SK-N-SH (cell line): ENCODE data around the gene CSTF3. TPM values are rescaled to one million over a fixed set of nuclear protein-coding genes. Genes with fewer than 3 reads are reported as not detected.

Experiments
- CTCF ChIA-PET: fragments of 300-600, 350-600 bp; formaldehyde crosslinking; extraction: SDS; loops from one replicate; lab custom pipeline; 2021; lab: Yijun Ruan, JAX
- POLR2A ChIA-PET: fragments of 350-600 bp; sonication (Branson Sonifier 250); formaldehyde crosslinking; extraction: SDS; loops from one replicate; lab custom pipeline; 2020; ENCODE audit warnings: antibody characterized with exemption, inconsistent platforms; lab: Yijun Ruan, JAX
- DNase-seq: peaks from one replicate; pipeline ENCODE4 v3.0.0; 2012
- H2AFZ ChIP-seq: fragments of 200-600 bp; sonication (generic); 2 replicates; pipeline ENCODE4 v1.8.1; 2016; ENCODE audit warnings: antibody characterized with exemption, mild to moderate bottlenecking, low read depth
- H3F3A ChIP-seq: fragments of 200-600 bp; sonication (generic); replicated peaks from 2 replicates; pipeline ENCODE3; 2016; ENCODE audit warnings: antibody characterized with exemption, mild to moderate bottlenecking; ENCODE audit not compliant: insufficient read depth
- H3K27ac ChIP-seq, 2 experiments: fragments of 200-500 bp in 1 of 2; fragments of 200-600 bp in 1 of 2; sonication (Bioruptor generic) in 1 of 2; sonication (generic), shearing (Covaris generic) in 1 of 2; 2 replicates each; pipeline versions ENCODE4 v1.5.1 to v1.6.1; 2014 to 2016; ENCODE audit warnings: low read depth in 2 of 2, inconsistent platforms in 1 of 2, low read length in 1 of 2, mild to moderate bottlenecking in 1 of 2, mixed read lengths in 1 of 2
- H3K27me3 ChIP-seq: fragments of 200-600 bp; sonication (generic), shearing (Covaris generic); 2 replicates; pipeline ENCODE4 v1.6.1; 2016; ENCODE audit warnings: mixed run types; ENCODE audit not compliant: insufficient read depth
- H3K36me3 ChIP-seq, 2 experiments: fragments of 200-500 bp in 1 of 2; fragments of 200-600 bp in 1 of 2; sonication (Bioruptor generic) in 1 of 2; sonication (generic) in 1 of 2; replicated peaks in 1 of 2; 2 replicates each; pipeline versions ENCODE3 to v1.5.1; 2014 to 2016; ENCODE audit warnings: low read length in 1 of 2, mild to moderate bottlenecking in 1 of 2; ENCODE audit not compliant: insufficient read depth in 2 of 2, control insufficient read depth in 1 of 2
- H3K4me1 ChIP-seq, 2 experiments: fragments of 200-500 bp in 1 of 2; fragments of 200-600 bp in 1 of 2; sonication (Bioruptor generic) in 1 of 2; sonication (generic), shearing (Covaris generic) in 1 of 2; 2 replicates each; pipeline versions ENCODE4 v1.5.1 to v1.6.1; 2014 to 2016; ENCODE audit warnings: low read depth in 1 of 2, low read length in 1 of 2, mixed run types in 1 of 2; ENCODE audit not compliant: insufficient read depth in 2 of 2, control insufficient read depth in 1 of 2
- H3K4me2 ChIP-seq: fragments of 200-600 bp; sonication (generic), shearing (Covaris generic); 2 replicates; pipeline ENCODE4 v1.6.1; 2017; ENCODE audit warnings: mixed run types
- H3K4me3 ChIP-seq, 2 experiments: fragments of 200-500 bp in 1 of 2; fragments of 200-600 bp in 1 of 2; sonication (Bioruptor generic) in 1 of 2; sonication (generic), shearing (Covaris generic) in 1 of 2; 2 replicates each; pipeline versions ENCODE4 v1.5.1 to v1.8.1; 2014 to 2016; ENCODE audit warnings: low read depth in 2 of 2, inconsistent platforms in 1 of 2, low read length in 1 of 2, mild to moderate bottlenecking in 1 of 2, mixed read lengths in 1 of 2, moderate library complexity in 1 of 2
- H3K79me2 ChIP-seq: fragments of 200-600 bp; sonication (generic); 2 replicates; pipeline ENCODE4 v1.8.1; 2017; ENCODE audit warnings: mild to moderate bottlenecking; ENCODE audit not compliant: insufficient read depth
- H3K9ac ChIP-seq: fragments of 200-600 bp; sonication (generic); 2 replicates; pipeline ENCODE4 v1.6.1; 2017; ENCODE audit warnings: mixed run types
- H3K9me2 ChIP-seq: fragments of 200-600 bp; sonication (generic); 2 replicates; pipeline ENCODE4 v1.6.1; 2017; ENCODE audit warnings: mixed run types
- H3K9me3 ChIP-seq: fragments of 200-600 bp; sonication (generic); 2 replicates; pipeline ENCODE4 v1.6.1; 2017; ENCODE audit warnings: mixed run types, mild to moderate bottlenecking, moderate library complexity
- H4K20me1 ChIP-seq: fragments of 200-600 bp; sonication (generic); 2 replicates; pipeline ENCODE4 v1.6.1; 2017; ENCODE audit warnings: mild to moderate bottlenecking, mixed run types; ENCODE audit not compliant: insufficient read depth
- CHD2 ChIP-seq: fragments of 150-350 bp; IDR thresholded peaks from 2 replicates; pipeline ENCODE4 v1.6.1; 2018; ENCODE audit warnings: low read length; ENCODE audit not compliant: partially characterized antibody
- EP300 ChIP-seq, 2 experiments: IDR thresholded peaks; 2 replicates each; pipeline versions ENCODE4 v1.4.0 to v1.6.1; 2012; ENCODE audit warnings: borderline replicate concordance in 1 of 2, low read depth in 1 of 2, low read length in 1 of 2
- FOSL2 ChIP-seq: IDR thresholded peaks from 2 replicates; pipeline ENCODE4 v1.4.0; 2012; ENCODE audit warnings: low read depth, mild to moderate bottlenecking, moderate library complexity, borderline replicate concordance
- FOXJ3 ChIP-seq: sonication (generic); formaldehyde crosslinking; IDR thresholded peaks from 2 replicates; pipeline ENCODE4 v1.5.1; 2020; ENCODE audit warnings: mild to moderate bottlenecking, missing genetic modification reagents
- GATA2 ChIP-seq: sonication (generic); formaldehyde crosslinking; IDR thresholded peaks from 2 replicates; pipeline ENCODE4 v1.5.0; 2020; ENCODE audit warnings: mild to moderate bottlenecking, missing genetic modification reagents
- IRF3 ChIP-seq: fragments of 150-350 bp; IDR thresholded peaks from 2 replicates; pipeline ENCODE4 v1.6.1; 2016; ENCODE audit warnings: mild to moderate bottlenecking, low read depth, low read length
- JUND ChIP-seq: IDR thresholded peaks from 2 replicates; pipeline ENCODE4 v1.4.0; 2012
- MEF2A ChIP-seq: IDR thresholded peaks from 2 replicates; pipeline ENCODE4 v1.4.0; 2012; ENCODE audit warnings: low read depth, borderline replicate concordance
- NRF1 ChIP-seq: IDR thresholded peaks from 2 replicates; pipeline ENCODE4 v1.6.1; 2012; ENCODE audit warnings: low read depth, mild to moderate bottlenecking, low read length
- POLR2AphosphoS5 ChIP-seq: IDR thresholded peaks from 2 replicates; pipeline ENCODE4 v1.6.1; 2012; ENCODE audit warnings: low read depth, low read length
- RAD21 ChIP-seq: IDR thresholded peaks from 2 replicates; pipeline ENCODE4 v1.6.1; 2012; ENCODE audit warnings: mild to moderate bottlenecking, low read length
- RFX5 ChIP-seq: IDR thresholded peaks from 2 replicates; pipeline ENCODE4 v1.6.1; 2012; ENCODE audit warnings: mild to moderate bottlenecking, improper control_type of control experiment, low read length
- RXRA ChIP-seq: IDR thresholded peaks from 2 replicates; pipeline ENCODE4 v1.4.0; 2012; ENCODE audit warnings: low read depth, mild to moderate bottlenecking, borderline replicate concordance
- TAF1 ChIP-seq: IDR thresholded peaks from 2 replicates; pipeline ENCODE4 v1.6.1; 2012; ENCODE audit warnings: low read depth, mild to moderate bottlenecking, low read length, moderate library complexity, borderline replicate concordance
- TCF12 ChIP-seq: IDR thresholded peaks from 2 replicates; pipeline ENCODE4 v1.4.0; 2012
- TEAD4 ChIP-seq: IDR thresholded peaks from 2 replicates; pipeline ENCODE4 v1.4.0; 2012; ENCODE audit warnings: mild to moderate bottlenecking, borderline replicate concordance; ENCODE audit not compliant: insufficient read depth
- YY1 ChIP-seq: IDR thresholded peaks from 2 replicates; pipeline ENCODE4 v1.4.0; 2012; ENCODE audit warnings: low read depth, mild to moderate bottlenecking
- WGBS: methylation state at CpG from one replicate; pipeline ENCODE4 v1.1.6; 2017; ENCODE audit warnings: low lambda C conversion rate; 5-methylcytosine and 5-hydroxymethylcytosine counted together
- polyA plus RNA-seq, 3 experiments: library from polyadenylated mRNA; depleted of rRNA; stranded (reverse); fragments of >200 nt; gene quantifications; 2 replicates each; pipeline ENCODE4 v1.2.3, GENCODE V29; 2012
- TF ChIP-seq, protein P1 (sequence below): IDR thresholded peaks from 2 replicates; pipeline ENCODE4 v1.4.0; 2012; ENCODE audit warnings: low read depth, borderline replicate concordance
- TF ChIP-seq, protein P2 (sequence below): IDR thresholded peaks from 2 replicates; pipeline ENCODE4 v1.4.0; 2012; ENCODE audit warnings: low read depth, borderline replicate concordance
- TF ChIP-seq, protein P3 (sequence below): fragments of 200-600 bp; sonication (generic); IDR thresholded peaks from 2 replicates; pipeline ENCODE4 v1.6.1; 2017; ENCODE audit warnings: antibody characterized with exemption, mild to moderate bottlenecking, moderate library complexity
- TF ChIP-seq, protein P4 (sequence below): fragments of 150-350 bp; IDR thresholded peaks from 2 replicates; pipeline ENCODE4 v1.6.1; 2017; ENCODE audit warnings: antibody characterized with exemption, low read length, low read depth, borderline replicate concordance

The CSTF3 gene
- polyA plus RNA-seq, 1 of the 3 experiments (the other 2 are of a cell fraction) = 26.3 TPM

GRCh38 chr11:33039274-33040032 is 121.8 kb downstream of the CSTF3 start, which contains the start of gene TCP11L1 (continued):
- TF ChIP-seq, protein P1, sequence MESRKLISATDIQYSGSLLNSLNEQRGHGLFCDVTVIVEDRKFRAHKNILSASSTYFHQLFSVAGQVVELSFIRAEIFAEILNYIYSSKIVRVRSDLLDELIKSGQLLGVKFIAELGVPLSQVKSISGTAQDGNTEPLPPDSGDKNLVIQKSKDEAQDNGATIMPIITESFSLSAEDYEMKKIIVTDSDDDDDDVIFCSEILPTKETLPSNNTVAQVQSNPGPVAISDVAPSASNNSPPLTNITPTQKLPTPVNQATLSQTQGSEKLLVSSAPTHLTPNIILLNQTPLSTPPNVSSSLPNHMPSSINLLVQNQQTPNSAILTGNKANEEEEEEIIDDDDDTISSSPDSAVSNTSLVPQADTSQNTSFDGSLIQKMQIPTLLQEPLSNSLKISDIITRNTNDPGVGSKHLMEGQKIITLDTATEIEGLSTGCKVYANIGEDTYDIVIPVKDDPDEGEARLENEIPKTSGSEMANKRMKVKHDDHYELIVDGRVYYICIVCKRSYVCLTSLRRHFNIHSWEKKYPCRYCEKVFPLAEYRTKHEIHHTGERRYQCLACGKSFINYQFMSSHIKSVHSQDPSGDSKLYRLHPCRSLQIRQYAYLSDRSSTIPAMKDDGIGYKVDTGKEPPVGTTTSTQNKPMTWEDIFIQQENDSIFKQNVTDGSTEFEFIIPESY = no peak
- TF ChIP-seq POLR2AphosphoS5 = peak; percentile 60; the same call in 1 of the 2 replicates
- no peak; the same call in 1 of the 2 replicates for TF ChIP-seq TCF12
- peak; percentile 99 for TF ChIP-seq YY1
- TF ChIP-seq TEAD4 = no peak
- TF ChIP-seq FOSL2 = no peak
- no peak for TF ChIP-seq JUND
- no peak for TF ChIP-seq RFX5
- TF ChIP-seq, protein P2, sequence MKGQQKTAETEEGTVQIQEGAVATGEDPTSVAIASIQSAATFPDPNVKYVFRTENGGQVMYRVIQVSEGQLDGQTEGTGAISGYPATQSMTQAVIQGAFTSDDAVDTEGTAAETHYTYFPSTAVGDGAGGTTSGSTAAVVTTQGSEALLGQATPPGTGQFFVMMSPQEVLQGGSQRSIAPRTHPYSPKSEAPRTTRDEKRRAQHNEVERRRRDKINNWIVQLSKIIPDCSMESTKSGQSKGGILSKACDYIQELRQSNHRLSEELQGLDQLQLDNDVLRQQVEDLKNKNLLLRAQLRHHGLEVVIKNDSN = no peak; the same call in 1 of the 2 replicates
- TF ChIP-seq TAF1 = peak; percentile 12; the same call in 1 of the 2 replicates
- 0 out of 4 replicates have a peak, but pooled peaks of 1 of the 2 experiments have one; percentile 15 for TF ChIP-seq EP300 (IDR thresholded peaks at IDR 0.05; ENCODE audit: borderline replicate concordance in 1 of 2, low read depth in 1 of 2, low read length in 1 of 2)
- no peak for TF ChIP-seq MEF2A
- TF ChIP-seq RAD21 = no peak
- TF ChIP-seq, all 33 proteins: peak for 11

DNA sequence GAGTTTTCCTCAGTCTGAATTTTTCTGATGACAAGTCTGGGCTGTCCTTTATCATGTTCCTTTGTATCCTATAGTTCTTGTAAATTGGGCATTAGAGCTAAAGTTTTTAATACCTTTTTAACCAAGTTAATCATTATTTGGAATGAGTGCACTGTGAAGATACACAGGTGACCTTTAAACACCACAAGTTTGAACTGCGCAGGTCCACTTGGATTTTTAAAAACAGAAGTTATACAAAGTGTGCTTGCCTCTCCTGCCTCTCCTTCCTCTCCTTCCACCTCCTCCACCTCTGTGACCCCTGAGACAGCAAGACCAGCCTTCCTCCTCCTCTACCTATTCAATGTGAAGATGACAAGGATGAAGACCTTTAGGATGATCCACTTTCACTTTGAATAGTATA is 126.3 kb downstream of the CSTF3 start:
- no peak overlapping the region for H3K9ac ChIP-seq
- H3K4me3 ChIP-seq = no peak overlapping the region
- H3F3A ChIP-seq = peaks cover 9% of the 10 kb centered on the region
- H2AFZ ChIP-seq = no peak overlapping the region
- H3K9me3 ChIP-seq = no peaks in the 10 kb centered on the region
- no peaks in the 10 kb centered on the region for H3K4me1 ChIP-seq
- no peaks in the 10 kb centered on the region for H3K27me3 ChIP-seq
- H3K9me2 ChIP-seq = no peaks in the 10 kb centered on the region
- ChIA-PET CTCF (no interaction called here), POLR2A (no interaction called here)
- no peaks in the 10 kb centered on the region for H4K20me1 ChIP-seq
- peaks cover 5% of the 10 kb centered on the region; the same call in 1 of the 2 replicates for H3K79me2 ChIP-seq
- peaks cover 15 to 22% of the 10 kb centered on the region in 2 experiments for H3K36me3 ChIP-seq
- no peak for DNase-seq
- H3K4me2 ChIP-seq = no peak overlapping the region
- 85% methylated on average over 1 of the region's 1 CpG for WGBS
- H3K27ac ChIP-seq = no peak overlapping the region
- no peak for TF ChIP-seq IRF3
- TF ChIP-seq, protein P3, sequence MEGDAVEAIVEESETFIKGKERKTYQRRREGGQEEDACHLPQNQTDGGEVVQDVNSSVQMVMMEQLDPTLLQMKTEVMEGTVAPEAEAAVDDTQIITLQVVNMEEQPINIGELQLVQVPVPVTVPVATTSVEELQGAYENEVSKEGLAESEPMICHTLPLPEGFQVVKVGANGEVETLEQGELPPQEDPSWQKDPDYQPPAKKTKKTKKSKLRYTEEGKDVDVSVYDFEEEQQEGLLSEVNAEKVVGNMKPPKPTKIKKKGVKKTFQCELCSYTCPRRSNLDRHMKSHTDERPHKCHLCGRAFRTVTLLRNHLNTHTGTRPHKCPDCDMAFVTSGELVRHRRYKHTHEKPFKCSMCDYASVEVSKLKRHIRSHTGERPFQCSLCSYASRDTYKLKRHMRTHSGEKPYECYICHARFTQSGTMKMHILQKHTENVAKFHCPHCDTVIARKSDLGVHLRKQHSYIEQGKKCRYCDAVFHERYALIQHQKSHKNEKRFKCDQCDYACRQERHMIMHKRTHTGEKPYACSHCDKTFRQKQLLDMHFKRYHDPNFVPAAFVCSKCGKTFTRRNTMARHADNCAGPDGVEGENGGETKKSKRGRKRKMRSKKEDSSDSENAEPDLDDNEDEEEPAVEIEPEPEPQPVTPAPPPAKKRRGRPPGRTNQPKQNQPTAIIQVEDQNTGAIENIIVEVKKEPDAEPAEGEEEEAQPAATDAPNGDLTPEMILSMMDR = no peak
- TF ChIP-seq RXRA = no peak
- TF ChIP-seq MEF2A = no peak
- TF ChIP-seq NRF1 = no peak
- TF ChIP-seq YY1 = no peak
- TF ChIP-seq, protein P1 = no peak
- TF ChIP-seq CHD2 = no peak
- TF ChIP-seq, protein P4, sequence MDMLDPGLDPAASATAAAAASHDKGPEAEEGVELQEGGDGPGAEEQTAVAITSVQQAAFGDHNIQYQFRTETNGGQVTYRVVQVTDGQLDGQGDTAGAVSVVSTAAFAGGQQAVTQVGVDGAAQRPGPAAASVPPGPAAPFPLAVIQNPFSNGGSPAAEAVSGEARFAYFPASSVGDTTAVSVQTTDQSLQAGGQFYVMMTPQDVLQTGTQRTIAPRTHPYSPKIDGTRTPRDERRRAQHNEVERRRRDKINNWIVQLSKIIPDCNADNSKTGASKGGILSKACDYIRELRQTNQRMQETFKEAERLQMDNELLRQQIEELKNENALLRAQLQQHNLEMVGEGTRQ = no peak
- no peak for TF ChIP-seq GATA2 (CRISPR knock-in tag)
- no peak for TF ChIP-seq FOXJ3
- no peak for TF ChIP-seq TEAD4
